PC-3 (cell line): Measurements from ENCODE around the gene KDM3A. TPM values are rescaled to one million over a fixed set of nuclear protein-coding genes. Genes with fewer than 3 reads are reported as not detected.

Experiments used
- ATAC-seq: fragments of 200-7000 bp; cut with Tn5 transposase; 2 replicates; pipeline ENCODE4 v1.9.1; 2020; ENCODE audit warnings: mild to moderate bottlenecking, moderate library complexity
- BruUV-seq: library from RNA; stranded (reverse); fragments of 400-500 nt; replicated peaks from 2 replicates; lab custom pipeline; 2021; lab: Mats Ljungman, UMichigan
- CTCF ChIA-PET: fragments of 300-600 bp; sonication (Branson Sonifier 250); formaldehyde crosslinking; loops from one replicate; lab custom pipeline; 2022; ENCODE audit warnings: antibody characterized with exemption; lab: Charles Lee
- POLR2A ChIA-PET: fragments of 300-600 bp; sonication (Branson Sonifier 250); formaldehyde crosslinking; loops from one replicate; lab custom pipeline; 2022; ENCODE audit warnings: antibody characterized with exemption; ENCODE audit not compliant: unreplicated experiment; lab: Charles Lee
- DNase-seq: peaks from one replicate; pipeline ENCODE4 v3.0.0-alpha.2; 2015
- H2AFZ ChIP-seq: fragments of 300-600 bp; sonication (generic); 2 replicates; pipeline ENCODE4 v1.6.0; 2016; ENCODE audit warnings: antibody characterized with exemption, low read length
- H3F3A ChIP-seq: fragments of 300-600 bp; sonication (generic); one replicate; pipeline ENCODE4 v1.6.0; 2017; ENCODE audit warnings: antibody characterized with exemption, low read length, control low read depth, mild to moderate bottlenecking; ENCODE audit not compliant: unreplicated experiment
- H3K27ac ChIP-seq: fragments of 300-600 bp; sonication (generic); 2 replicates; pipeline ENCODE4 v1.5.1; 2016; ENCODE audit warnings: mild to moderate bottlenecking, low read length
- H3K27me3 ChIP-seq: fragments of 300-600 bp; sonication (generic); 2 replicates; pipeline ENCODE4 v1.6.1; 2016; ENCODE audit warnings: low read length, mixed read lengths
- H3K36me3 ChIP-seq: fragments of 300-600 bp; sonication (generic); 2 replicates; pipeline ENCODE4 v1.6.1; 2016; ENCODE audit warnings: low read depth, mixed run types, low read length, mixed read lengths
- H3K4me1 ChIP-seq: fragments of 300-600 bp; sonication (generic); 2 replicates; pipeline ENCODE4 v1.5.1; 2016; ENCODE audit warnings: low read length; ENCODE audit not compliant: insufficient read depth
- H3K4me2 ChIP-seq: fragments of 300-600 bp; sonication (generic); 2 replicates; pipeline ENCODE4 v1.6.0; 2016; ENCODE audit warnings: low read length
- H3K4me3 ChIP-seq: fragments of 300-600 bp; sonication (generic); 2 replicates; pipeline ENCODE4 v1.5.1; 2016; ENCODE audit warnings: mild to moderate bottlenecking, low read length, mixed read lengths
- H3K79me2 ChIP-seq: fragments of 300-600 bp; sonication (generic); 2 replicates; pipeline ENCODE4 v1.6.1; 2017; ENCODE audit warnings: low read length, mixed read lengths
- H3K9ac ChIP-seq: fragments of 300-600 bp; sonication (generic); 2 replicates; pipeline ENCODE4 v1.6.0; 2016; ENCODE audit warnings: mild to moderate bottlenecking, low read length
- H3K9me2 ChIP-seq: fragments of 300-600 bp; sonication (generic); replicated peaks from 2 replicates; pipeline ENCODE4 v1.6.1; 2016; ENCODE audit warnings: mixed run types, low read length, mixed read lengths
- H3K9me3 ChIP-seq: fragments of 300-600 bp; sonication (generic); 2 replicates; pipeline ENCODE4 v1.6.1; 2016; ENCODE audit warnings: low read length, mixed read lengths
- H4K20me1 ChIP-seq: fragments of 300-600 bp; sonication (generic); 2 replicates; pipeline ENCODE4 v1.6.1; 2016; ENCODE audit warnings: low read length, mixed read lengths
- EZH2 ChIP-seq: fragments of 300-600 bp; sonication (generic); IDR thresholded peaks from one replicate; pipeline ENCODE4 v1.6.1; 2017; ENCODE audit warnings: antibody characterized with exemption, mild to moderate bottlenecking, low read length; ENCODE audit not compliant: unreplicated experiment
- EZH2phosphoT487 ChIP-seq: fragments of 300-600 bp; sonication (generic); IDR thresholded peaks from 2 replicates; pipeline ENCODE4 v1.6.1; 2018; ENCODE audit warnings: mild to moderate bottlenecking, antibody characterized with exemption, low read length, borderline replicate concordance
- intact Hi-C: fragments of 100-400 bp; cut with micrococcal nuclease; formaldehyde crosslinking; loops from 2 replicates; pipeline ENCODE4 v1.9.0; 2023
- total RNA-seq: library from RNA; depleted of rRNA; stranded (reverse); fragments of >200 nt; gene quantifications from 2 replicates; pipeline ENCODE4 v1.2.3, GENCODE V29; 2014
- TF ChIP-seq, protein P1 (sequence below): fragments of 300-600 bp; sonication (generic); conservative IDR thresholded peaks from 2 replicates; pipeline ENCODE4 v1.5.1; 2017; ENCODE audit warnings: antibody characterized with exemption, low read depth, mild to moderate bottlenecking, low read length

The KDM3A gene
- total RNA-seq, 1 experiment from 2014 or later, result 32.2 TPM

DNA sequence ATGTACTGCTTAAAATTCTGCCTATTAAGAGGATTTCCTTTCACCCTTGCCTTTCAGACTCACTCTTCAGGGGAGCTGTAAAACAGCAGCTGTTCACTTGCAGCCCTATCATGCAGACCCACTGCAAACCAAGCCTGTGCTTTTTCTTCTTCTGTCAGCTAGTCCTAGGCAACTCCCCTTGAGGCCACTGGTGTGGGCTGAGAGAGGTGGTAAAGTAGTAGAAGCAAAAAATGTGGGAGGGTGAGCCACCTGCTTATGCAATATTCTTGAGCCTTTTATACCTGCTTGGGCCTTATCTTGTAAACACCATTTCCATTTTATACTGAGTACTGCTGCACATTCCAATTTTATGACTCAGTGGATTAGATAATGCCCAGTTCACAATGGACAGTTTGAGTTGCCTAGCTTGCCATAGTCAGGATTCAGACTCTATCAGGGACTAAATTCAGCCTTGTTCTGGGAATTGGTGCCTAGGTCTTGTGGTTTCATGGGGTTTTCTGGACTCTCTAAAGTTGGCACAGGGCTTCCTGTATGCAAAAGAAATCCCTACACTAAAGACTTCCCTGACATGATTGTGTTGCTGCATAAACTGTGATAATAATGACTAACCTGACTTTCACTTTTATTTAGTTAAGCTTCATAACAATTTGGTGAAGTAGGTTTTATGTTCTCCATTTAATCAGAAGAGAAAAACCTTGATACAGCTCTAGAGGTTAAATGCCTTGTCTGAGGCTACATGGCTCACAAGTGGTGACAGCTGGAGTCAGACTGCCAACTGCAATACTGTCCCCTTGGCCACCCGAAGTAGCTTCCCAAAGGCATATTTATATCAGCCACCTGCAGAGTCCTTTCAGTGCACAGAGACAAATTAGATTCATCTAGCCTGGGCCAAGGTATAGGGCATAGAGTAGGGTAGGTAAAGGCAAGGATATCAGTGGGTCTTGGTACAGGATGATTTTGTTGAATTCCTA lies 47.4 kb upstream of the KDM3A start:
- Histone ChIP-seq H3K9me2 (0 out of 2 replicates have a peak, but pooled peaks cover 2% of the 10 kb centered on the region), H3K4me1 (peaks cover 13% of the 10 kb centered on the region), H3K79me2 (no peaks in the 10 kb centered on the region), H3K9ac (no peak overlapping the region), H2AFZ (no peak overlapping the region), H3K36me3 (no peaks in the 10 kb centered on the region), H3F3A (no peaks in the 10 kb centered on the region), H3K9me3 (no peaks in the 10 kb centered on the region), H3K27ac (no peak overlapping the region), H3K4me2 (peak overlapping the region; percentile 35; the same call in 1 of the 2 replicates), H4K20me1 (no peaks in the 10 kb centered on the region), H3K4me3 (no peak overlapping the region), H3K27me3 (no peaks in the 10 kb centered on the region)
- ChIA-PET POLR2A (no interaction called here), CTCF (interaction anchor here (0.7 kb wide), 1 partner anchor 23 kb away, joined by 3 read pairs; no protein-coding TSS in a partner anchor)
- intact Hi-C loops, result loop anchor here (10.0 kb wide), 1 partner anchor 101 kb away; no protein-coding TSS in a partner anchor
- TF ChIP-seq EZH2 (no peak), EZH2phosphoT487 (no peak)
- TF ChIP-seq, protein P1, sequence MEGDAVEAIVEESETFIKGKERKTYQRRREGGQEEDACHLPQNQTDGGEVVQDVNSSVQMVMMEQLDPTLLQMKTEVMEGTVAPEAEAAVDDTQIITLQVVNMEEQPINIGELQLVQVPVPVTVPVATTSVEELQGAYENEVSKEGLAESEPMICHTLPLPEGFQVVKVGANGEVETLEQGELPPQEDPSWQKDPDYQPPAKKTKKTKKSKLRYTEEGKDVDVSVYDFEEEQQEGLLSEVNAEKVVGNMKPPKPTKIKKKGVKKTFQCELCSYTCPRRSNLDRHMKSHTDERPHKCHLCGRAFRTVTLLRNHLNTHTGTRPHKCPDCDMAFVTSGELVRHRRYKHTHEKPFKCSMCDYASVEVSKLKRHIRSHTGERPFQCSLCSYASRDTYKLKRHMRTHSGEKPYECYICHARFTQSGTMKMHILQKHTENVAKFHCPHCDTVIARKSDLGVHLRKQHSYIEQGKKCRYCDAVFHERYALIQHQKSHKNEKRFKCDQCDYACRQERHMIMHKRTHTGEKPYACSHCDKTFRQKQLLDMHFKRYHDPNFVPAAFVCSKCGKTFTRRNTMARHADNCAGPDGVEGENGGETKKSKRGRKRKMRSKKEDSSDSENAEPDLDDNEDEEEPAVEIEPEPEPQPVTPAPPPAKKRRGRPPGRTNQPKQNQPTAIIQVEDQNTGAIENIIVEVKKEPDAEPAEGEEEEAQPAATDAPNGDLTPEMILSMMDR, result no peak
- ATAC-seq (peak; percentile 85), DNase-seq (peak; percentile 85)
- no TSS peak for BruUV-seq

DNA sequence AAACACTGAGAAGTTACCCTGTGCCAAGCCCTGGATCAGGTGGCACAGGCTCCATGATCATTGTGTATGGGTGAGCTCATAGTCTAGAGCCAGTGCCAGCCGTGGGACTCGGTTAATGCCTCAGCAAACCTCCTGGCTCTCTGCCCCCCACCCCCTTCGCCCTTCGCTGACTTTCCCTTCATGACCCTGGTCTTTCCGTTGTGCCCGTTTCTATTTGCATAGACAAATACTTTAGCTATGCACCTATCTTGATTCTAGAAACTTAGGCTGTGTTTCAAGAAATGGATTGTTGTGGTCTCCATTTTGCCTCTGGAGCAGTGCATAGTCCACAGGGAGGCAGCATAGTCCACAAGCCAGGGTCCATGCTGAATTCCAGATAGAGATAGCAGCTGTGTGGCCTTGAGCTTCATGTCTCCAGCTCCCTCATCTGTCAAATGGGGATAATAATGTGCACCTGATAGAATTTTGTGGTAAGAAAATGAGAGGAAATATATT lies 44.8 kb upstream of the KDM3A start:
- Histone ChIP-seq H3K4me2 (peak overlapping the region; percentile 67), H3K9me3 (no peaks in the 10 kb centered on the region), H3F3A (no peaks in the 10 kb centered on the region), H2AFZ (peak overlapping the region; percentile 75), H3K9me2 (0 out of 2 replicates have a peak, but pooled peaks cover 2% of the 10 kb centered on the region), H3K4me3 (peak overlapping the region; percentile 34; the same call in 1 of the 2 replicates), H3K36me3 (no peaks in the 10 kb centered on the region), H3K79me2 (no peaks in the 10 kb centered on the region), H4K20me1 (no peaks in the 10 kb centered on the region), H3K27me3 (no peaks in the 10 kb centered on the region), H3K27ac (no peak overlapping the region), H3K9ac (no peak overlapping the region), H3K4me1 (peaks cover 13% of the 10 kb centered on the region)
- ChIA-PET CTCF (interaction anchor here (0.7 kb wide), 1 partner anchor 44 kb away, joined by 3 read pairs; no protein-coding TSS in a partner anchor), POLR2A (interaction anchor here (0.7 kb wide), 1 partner anchor 109 kb away, joined by 4 read pairs; no protein-coding TSS in a partner anchor)
- TF ChIP-seq, protein P1, result peak; percentile 78
- TF ChIP-seq EZH2phosphoT487, result no peak
- ATAC-seq, result peak; percentile 82
- no TSS peak for BruUV-seq
- DNase-seq, result peak; percentile 65
- intact Hi-C loops, result loop anchor here (2.0 to 10.0 kb wide), 3 partner anchors 46 to 224 kb away; partner anchors contain the start of gene KDM3A
